Stomach (tissue), 9 donors: ENCODE measurements around the gene DPYD. TPM values are rescaled to one million over a fixed set of nuclear protein-coding genes. Genes with fewer than 3 reads are reported as not detected.

Experiments used
- DNase-seq, 2 donors: peaks; one replicate each; pipeline versions ENCODE4 v3.0.0 to v3.0.0-alpha.2; 2013 to 2019
- H3K27ac ChIP-seq, 5 donors: fragments of 200-600 bp in 4 of 5; sonication (generic) in 4 of 5; one replicate each; pipeline ENCODE4 v1.5.1; 2013 to 2019; ENCODE audit warnings: mild to moderate bottlenecking in 1 of 5, moderate library complexity in 1 of 5
- H3K27me3 ChIP-seq, 3 donors: fragments of 200-600 bp; sonication (generic); one replicate each; pipeline ENCODE4 v1.5.1; 2017 to 2019; ENCODE audit warnings: mixed run types in 1 of 3
- H3K36me3 ChIP-seq, 4 donors: fragments of 200-600 bp; sonication (generic); 1 replicate in 3 of 4; 2 replicates in 1 of 4; pipeline ENCODE4 v1.5.1; 2016 to 2019
- H3K4me1 ChIP-seq, 4 donors: fragments of 200-600 bp; sonication (generic); one replicate each; pipeline ENCODE4 v1.5.1; 2016 to 2019
- H3K4me3 ChIP-seq, 4 donors: fragments of 200-600 bp; sonication (generic) in 3 of 4; one replicate each; pipeline ENCODE4 v1.5.1; 2016 to 2019; ENCODE audit warnings: mild to moderate bottlenecking in 1 of 4
- H3K9me3 ChIP-seq, 4 donors: fragments of 200-600 bp; sonication (generic); one replicate each; pipeline ENCODE4 v1.5.1; 2016 to 2019
- EP300 ChIP-seq: sonication (generic); formaldehyde crosslinking; IDR thresholded peaks from one replicate; pipeline ENCODE4 v1.6.1; 2017; ENCODE audit warnings: antibody characterized with exemption
- POLR2A ChIP-seq, 4 donors: fragments of 450-650 bp; IDR thresholded peaks; one replicate each; pipeline ENCODE4 v1.6.1; 2016; ENCODE audit warnings: antibody characterized with exemption in 4 of 4, control low read depth in 2 of 4, mild to moderate bottlenecking in 1 of 4, moderate library complexity in 1 of 4
- POLR2AphosphoS5 ChIP-seq, 3 donors: sonication (generic); formaldehyde crosslinking; IDR thresholded peaks; one replicate each; pipeline ENCODE4 v1.6.1; 2016; ENCODE audit warnings: antibody characterized with exemption in 3 of 3
- WGBS, 5 donors: extraction: QIAGEN DNeasy Blood & Tissue Kit in 3 of 5; methylation state at CpG; one replicate each; pipeline versions ENCODE4 v1.1.5 to v1.1.7; 2013 to 2018; 5-methylcytosine and 5-hydroxymethylcytosine counted together
- intact Hi-C: fragments of 100-400 bp; cut with DNase I; formaldehyde crosslinking; loops from one replicate; pipeline ENCODE4 v1.15.1; 2023; ENCODE audit warnings: low total_unique reads
- polyA plus RNA-seq, 3 donors: library from polyadenylated mRNA; stranded (reverse); fragments of 200-250 nt; gene quantifications; one replicate each; pipeline ENCODE4 v1.2.3, GENCODE V29; 2013
- total RNA-seq, 5 donors: library from RNA; depleted of rRNA; stranded (reverse); fragments of >200 nt; gene quantifications; one replicate each; pipeline versions ENCODE4 v1.1.0 to v1.2.3, GENCODE V29; 2014 to 2016
- TF ChIP-seq, protein P1 (sequence below), 7 experiments: fragments of 450-650 bp in 4 of 7; fragments of 200-600 bp in 3 of 7; sonication (generic) in 3 of 7; IDR thresholded peaks; one replicate each; pipeline ENCODE4 v1.5.1; 2016 to 2019; ENCODE audit warnings: antibody characterized with exemption in 7 of 7, control low read depth in 2 of 7, mild to moderate bottlenecking in 1 of 7
- donor health status: healthy with polysubstance abuse.
- donor health status: Bipolar disorder and iron deficiency.
- donor health status: healthy.

Gene DPYD
- total and polyA plus RNA-seq, 8 donors, result 7.5 to 58.2 (median 18.2) TPM

DNA sequence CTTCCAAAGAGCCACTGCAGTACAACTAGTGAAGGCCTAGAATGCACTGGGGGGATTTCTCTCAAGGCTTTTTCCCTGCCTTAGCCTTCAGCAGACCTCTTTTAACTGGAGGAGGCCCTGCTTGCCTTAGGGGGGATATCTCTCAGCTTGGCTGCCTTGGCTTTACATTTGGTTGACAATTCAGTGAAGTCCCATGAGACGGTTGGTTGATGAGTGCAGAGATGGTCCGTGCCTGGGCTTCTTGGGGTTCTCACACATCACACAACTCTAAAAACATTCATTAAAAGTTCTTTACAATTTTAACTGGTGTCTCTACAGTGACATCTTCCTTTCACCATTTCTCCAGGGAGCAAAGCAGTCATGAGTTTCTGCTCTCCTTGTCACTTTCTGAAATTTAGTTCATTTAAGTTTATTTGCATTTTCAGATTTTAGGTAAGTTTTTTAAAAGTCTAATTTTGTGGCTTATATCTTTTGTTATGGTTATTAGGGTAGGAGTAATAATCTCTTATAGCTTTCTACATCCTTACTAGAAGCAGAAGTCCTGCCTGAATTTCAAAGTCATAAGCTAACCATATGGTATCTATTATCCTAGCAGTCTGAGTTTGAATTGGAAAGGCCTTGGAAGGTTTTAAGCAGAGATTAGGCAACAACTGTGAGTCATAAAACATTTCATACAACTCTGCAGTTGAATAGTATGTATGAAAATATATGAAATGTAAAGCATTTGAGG is 487.6 kb downstream of the DPYD start:
- no peaks in the 10 kb centered on the region for H3K4me1 ChIP-seq
- intact Hi-C loops, result no loop called here
- H3K9me3 ChIP-seq, result no peaks in the 10 kb centered on the region
- no peaks in the 10 kb centered on the region for H3K27me3 ChIP-seq
- H3K4me3 ChIP-seq, result no peak overlapping the region
- 90 to 93% (median 93%) methylated on average over 2 of the region's 2 CpGs for WGBS, 5 donors
- peak in 1 of 2 donors; percentile 47 for DNase-seq
- H3K36me3 ChIP-seq, result no peaks in the 10 kb centered on the region
- H3K27ac ChIP-seq, result no peak overlapping the region
- TF ChIP-seq POLR2A (IDR thresholded peaks at IDR 0.05), result no peak
- TF ChIP-seq, protein P1, sequence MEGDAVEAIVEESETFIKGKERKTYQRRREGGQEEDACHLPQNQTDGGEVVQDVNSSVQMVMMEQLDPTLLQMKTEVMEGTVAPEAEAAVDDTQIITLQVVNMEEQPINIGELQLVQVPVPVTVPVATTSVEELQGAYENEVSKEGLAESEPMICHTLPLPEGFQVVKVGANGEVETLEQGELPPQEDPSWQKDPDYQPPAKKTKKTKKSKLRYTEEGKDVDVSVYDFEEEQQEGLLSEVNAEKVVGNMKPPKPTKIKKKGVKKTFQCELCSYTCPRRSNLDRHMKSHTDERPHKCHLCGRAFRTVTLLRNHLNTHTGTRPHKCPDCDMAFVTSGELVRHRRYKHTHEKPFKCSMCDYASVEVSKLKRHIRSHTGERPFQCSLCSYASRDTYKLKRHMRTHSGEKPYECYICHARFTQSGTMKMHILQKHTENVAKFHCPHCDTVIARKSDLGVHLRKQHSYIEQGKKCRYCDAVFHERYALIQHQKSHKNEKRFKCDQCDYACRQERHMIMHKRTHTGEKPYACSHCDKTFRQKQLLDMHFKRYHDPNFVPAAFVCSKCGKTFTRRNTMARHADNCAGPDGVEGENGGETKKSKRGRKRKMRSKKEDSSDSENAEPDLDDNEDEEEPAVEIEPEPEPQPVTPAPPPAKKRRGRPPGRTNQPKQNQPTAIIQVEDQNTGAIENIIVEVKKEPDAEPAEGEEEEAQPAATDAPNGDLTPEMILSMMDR (IDR thresholded peaks at IDR 0.05), result no peak
- TF ChIP-seq POLR2AphosphoS5 (IDR thresholded peaks at IDR 0.05), result no peak
- no peak for TF ChIP-seq EP300

DNA sequence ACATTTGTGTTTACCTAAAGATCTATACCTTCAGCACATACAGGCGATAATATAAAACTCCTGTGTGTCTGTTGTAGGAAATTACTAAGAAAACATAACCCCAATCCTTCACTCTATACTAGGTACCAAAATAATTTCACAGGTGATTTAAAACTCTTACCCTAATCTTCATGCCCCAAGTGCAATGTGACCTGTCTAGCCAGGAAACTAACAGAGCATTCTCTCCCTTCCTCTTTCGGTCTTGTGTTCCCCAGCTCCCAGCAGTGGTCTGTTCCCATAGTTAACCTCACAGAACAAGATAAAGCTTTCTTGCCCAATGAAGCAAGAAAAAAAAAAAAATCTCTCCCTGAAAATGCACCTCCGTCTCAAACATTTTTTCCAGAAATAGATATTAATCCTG is 493.5 kb downstream of the DPYD start:
- DNase-seq, result no peak
- Histone ChIP-seq H3K27ac (no peak overlapping the region), H3K27me3 (no peaks in the 10 kb centered on the region), H3K4me1 (no peaks in the 10 kb centered on the region), H3K9me3 (no peaks in the 10 kb centered on the region), H3K36me3 (no peaks in the 10 kb centered on the region), H3K4me3 (no peak overlapping the region)
- intact Hi-C loops, result no loop called here
- TF ChIP-seq POLR2AphosphoS5 (IDR thresholded peaks at IDR 0.05) (no peak), EP300 (no peak), POLR2A (IDR thresholded peaks at IDR 0.05) (no peak)
- TF ChIP-seq, protein P1 (IDR thresholded peaks at IDR 0.05), result no peak
- 90 to 98% (median 96%) methylated on average over 3 of the region's 3 CpGs for WGBS, 5 donors

DNA sequence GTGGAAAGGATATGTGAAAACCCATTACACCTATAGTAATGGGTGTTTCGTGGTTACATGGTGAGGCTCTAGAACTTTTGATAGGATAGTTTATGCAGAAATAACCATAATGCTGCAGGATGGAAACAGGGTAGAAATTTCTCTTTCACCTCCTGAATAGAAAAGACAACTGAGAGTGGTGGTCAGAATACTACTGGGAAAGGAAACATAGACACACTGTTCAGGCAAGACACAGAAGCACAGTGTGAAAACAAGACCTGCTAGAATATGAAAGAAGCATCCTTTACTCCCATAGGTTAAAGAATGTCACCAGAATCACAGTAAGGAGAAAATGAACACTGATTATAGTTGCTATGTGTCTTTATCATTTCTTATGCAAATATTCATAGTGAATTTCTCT is 496.6 kb downstream of the DPYD start:
- WGBS, 5 donors, result 83 to 100% (median 91%) methylated on average over 1 of the region's 1 CpG
- no peak overlapping the region for H3K4me3 ChIP-seq
- no peak overlapping the region for H3K27ac ChIP-seq
- no peaks in the 10 kb centered on the region for H3K27me3 ChIP-seq
- H3K36me3 ChIP-seq, result no peaks in the 10 kb centered on the region
- H3K9me3 ChIP-seq, result no peaks in the 10 kb centered on the region
- TF ChIP-seq EP300, result no peak
- no peak for TF ChIP-seq POLR2AphosphoS5 (IDR thresholded peaks at IDR 0.05)
- TF ChIP-seq POLR2A (IDR thresholded peaks at IDR 0.05), result no peak
- no peak for DNase-seq
- intact Hi-C loops, result no loop called here
- H3K4me1 ChIP-seq, result no peaks in the 10 kb centered on the region

- no peak for DNase-seq
- no peaks in the 10 kb centered on the region for H3K36me3 ChIP-seq
- H3K4me3 ChIP-seq, result no peak overlapping the region
- TF ChIP-seq POLR2A (IDR thresholded peaks at IDR 0.05), result no peak
- TF ChIP-seq EP300, result no peak
- no peak for TF ChIP-seq POLR2AphosphoS5 (IDR thresholded peaks at IDR 0.05)
- TF ChIP-seq, protein P1 (IDR thresholded peaks at IDR 0.05), result no peak
- 84 to 90% (median 87%) methylated on average over 2 of the region's 2 CpGs for WGBS, 5 donors
- H3K4me1 ChIP-seq, result no peaks in the 10 kb centered on the region
- H3K9me3 ChIP-seq, result no peaks in the 10 kb centered on the region
- intact Hi-C loops, result no loop called here
- no peaks in the 10 kb centered on the region for H3K27me3 ChIP-seq
- no peak overlapping the region for H3K27ac ChIP-seq
Measured at GRCh38 chr1:97423403-97423802, 497.4 kb downstream of the DPYD start.

GRCh38 chr1:97417661-97418060 is 503.2 kb downstream of the DPYD start:
- H3K9me3 ChIP-seq, result no peaks in the 10 kb centered on the region
- H3K27ac ChIP-seq, result no peak overlapping the region
- no peak for TF ChIP-seq POLR2AphosphoS5 (IDR thresholded peaks at IDR 0.05)
- no peak for TF ChIP-seq POLR2A (IDR thresholded peaks at IDR 0.05)
- TF ChIP-seq, protein P1 (IDR thresholded peaks at IDR 0.05), result no peak
- no peak for TF ChIP-seq EP300
- H3K36me3 ChIP-seq, result no peaks in the 10 kb centered on the region
- H3K27me3 ChIP-seq, result no peaks in the 10 kb centered on the region
- H3K4me1 ChIP-seq, result no peaks in the 10 kb centered on the region
- intact Hi-C loops, result no loop called here
- DNase-seq, result no peak
- no peak overlapping the region for H3K4me3 ChIP-seq
